Liver (tissue), 9 donors: ENCODE data around the gene ARHGAP29. TPM values are rescaled to one million over a fixed set of nuclear protein-coding genes. Genes with fewer than 3 reads are reported as not detected.

Experiments
- DNase-seq: peaks from one replicate; pipeline ENCODE4 v3.0.0-alpha.2; 2017; ENCODE audit warnings: low spot score
- H3K27ac ChIP-seq, 2 donors: one replicate each; pipeline ENCODE4 v1.7.0; 2013; ENCODE audit warnings: inconsistent platforms in 2 of 2, low read length in 2 of 2, control low read depth in 1 of 2, low read depth in 1 of 2, mild to moderate bottlenecking in 1 of 2
- H3K27me3 ChIP-seq, 4 donors: one replicate each; pipeline versions ENCODE4 v1.6.1 to v1.7.0; 2013; ENCODE audit warnings: low read length in 3 of 4, inconsistent platforms in 1 of 4, mild to moderate bottlenecking in 1 of 4, moderate library complexity in 1 of 4; ENCODE audit not compliant: control insufficient read depth in 4 of 4, insufficient read depth in 4 of 4
- H3K36me3 ChIP-seq, 4 donors: one replicate each; pipeline versions ENCODE4 v1.6.1 to v1.7.0; 2013; ENCODE audit warnings: low read length in 3 of 4, mild to moderate bottlenecking in 3 of 4, low read depth in 1 of 4, moderate library complexity in 1 of 4; ENCODE audit not compliant: control insufficient read depth in 4 of 4, insufficient read depth in 3 of 4
- H3K4me1 ChIP-seq, 4 donors: one replicate each; pipeline versions ENCODE4 v1.6.1 to v1.7.0; 2013; ENCODE audit warnings: low read length in 3 of 4, mild to moderate bottlenecking in 3 of 4, moderate library complexity in 1 of 4; ENCODE audit not compliant: control insufficient read depth in 4 of 4, insufficient read depth in 4 of 4
- H3K4me3 ChIP-seq, 3 donors: one replicate each; pipeline versions ENCODE4 v1.6.1 to v1.7.0; 2013; ENCODE audit warnings: low read length in 3 of 3, control low read depth in 1 of 3, low read depth in 1 of 3, mild to moderate bottlenecking in 1 of 3
- H3K9ac ChIP-seq, 2 donors: one replicate each; pipeline ENCODE4 v1.7.0; 2013; ENCODE audit warnings: low read length in 2 of 2, mild to moderate bottlenecking in 2 of 2, moderate library complexity in 2 of 2, control low read depth in 1 of 2, low read depth in 1 of 2
- H3K9me3 ChIP-seq, 4 donors: one replicate each; pipeline versions ENCODE4 v1.6.1 to v1.7.0; 2013; ENCODE audit warnings: low read length in 3 of 4; ENCODE audit not compliant: control insufficient read depth in 4 of 4
- ATF3 ChIP-seq: IDR thresholded peaks from 2 replicates; pipeline ENCODE4 v1.6.1; 2016; ENCODE audit warnings: antibody characterized with exemption
- CTCF ChIP-seq: fragments of 150-350 bp; IDR thresholded peaks from 2 replicates; pipeline ENCODE4 v1.5.1; 2017; ENCODE audit warnings: improper control_type of control experiment, low read depth, low read length; ENCODE audit not compliant: missing input control
- EGR1 ChIP-seq, 2 donors: IDR thresholded peaks; 2 replicates each; pipeline ENCODE4 v1.6.1; 2016 to 2018; ENCODE audit warnings: antibody characterized with exemption in 2 of 2, low read depth in 2 of 2
- FOXA1 ChIP-seq: IDR thresholded peaks from 2 replicates; pipeline ENCODE4 v1.6.1; 2016; ENCODE audit warnings: antibody characterized with exemption
- FOXA2 ChIP-seq: IDR thresholded peaks from 2 replicates; pipeline ENCODE4 v1.6.1; 2016; ENCODE audit warnings: antibody characterized with exemption
- GABPA ChIP-seq, 2 donors: IDR thresholded peaks in 1 of 2; conservative IDR thresholded peaks in 1 of 2; 2 replicates each; pipeline ENCODE4 v1.6.1; 2016; ENCODE audit warnings: antibody characterized with exemption in 2 of 2, mild to moderate bottlenecking in 1 of 2, moderate library complexity in 1 of 2
- HNF4A ChIP-seq, 2 donors: conservative IDR thresholded peaks; 2 replicates each; pipeline ENCODE4 v1.6.1; 2016; ENCODE audit warnings: antibody characterized with exemption in 2 of 2, mild to moderate bottlenecking in 2 of 2
- HNF4G ChIP-seq: IDR thresholded peaks from 2 replicates; pipeline ENCODE4 v1.6.1; 2016; ENCODE audit warnings: antibody characterized with exemption
- JUND ChIP-seq, 2 donors: IDR thresholded peaks; 2 replicates each; pipeline ENCODE4 v1.6.1; 2016; ENCODE audit warnings: antibody characterized with exemption in 2 of 2
- MAX ChIP-seq: IDR thresholded peaks from 2 replicates; pipeline ENCODE4 v1.6.1; 2016; ENCODE audit warnings: antibody characterized with exemption
- NR2F2 ChIP-seq: IDR thresholded peaks from 2 replicates; pipeline ENCODE4 v1.6.1; 2016; ENCODE audit warnings: antibody characterized with exemption
- RAD21 ChIP-seq, 2 donors: IDR thresholded peaks; 2 replicates each; pipeline ENCODE4 v1.6.1; 2016; ENCODE audit warnings: antibody characterized with exemption in 2 of 2, mild to moderate bottlenecking in 2 of 2
- REST ChIP-seq: IDR thresholded peaks from 2 replicates; pipeline ENCODE4 v1.6.1; 2016; ENCODE audit warnings: antibody characterized with exemption, mild to moderate bottlenecking
- RXRA ChIP-seq, 2 donors: IDR thresholded peaks; 2 replicates each; pipeline ENCODE4 v1.6.1; 2017 to 2018; ENCODE audit warnings: antibody characterized with exemption in 2 of 2, mild to moderate bottlenecking in 1 of 2
- SP1 ChIP-seq: IDR thresholded peaks from 2 replicates; pipeline ENCODE4 v1.6.1; 2018; ENCODE audit warnings: antibody characterized with exemption, mild to moderate bottlenecking
- TAF1 ChIP-seq: conservative IDR thresholded peaks from 2 replicates; pipeline ENCODE4 v1.6.1; 2016; ENCODE audit warnings: antibody characterized with exemption, mild to moderate bottlenecking
- YY1 ChIP-seq: IDR thresholded peaks from 2 replicates; pipeline ENCODE4 v1.6.1; 2016; ENCODE audit warnings: antibody characterized with exemption, mild to moderate bottlenecking
- ZBTB33 ChIP-seq: IDR thresholded peaks from 2 replicates; pipeline ENCODE4 v1.6.1; 2016; ENCODE audit warnings: antibody characterized with exemption
- WGBS: extraction: QIAGEN DNeasy Blood & Tissue Kit; methylation state at CpG from one replicate; pipeline ENCODE4 v1.1.7; 2013; 5-methylcytosine and 5-hydroxymethylcytosine counted together
- polyA plus RNA-seq, 2 donors: library from polyadenylated mRNA; stranded (reverse) in 1 of 2; unstranded in 1 of 2; fragments of 200-250 nt in 1 of 2; fragments of >200 nt in 1 of 2; fragmentation: Nextera tagmentation in 1 of 2; extraction: Ambion mirVana in 1 of 2; gene quantifications; one replicate each; pipeline versions ENCODE4 v1.2.1 to v1.2.3, GENCODE V29; 2013 to 2015
- total RNA-seq, 2 donors: library from RNA; depleted of rRNA; stranded (reverse); fragments of >200 nt; gene quantifications; one replicate each; pipeline ENCODE4 v1.2.3, GENCODE V29; 2014
- donor health status: healthy.
- donor health status: healthy.
- donor health status: healthy.
- donor health status: healthy.
- donor health status: healthy.

The ARHGAP29 gene
- total and polyA plus RNA-seq, 4 donors, result 8.3 to 27.7 (median 13.2) TPM

- Histone ChIP-seq H3K9me3 (no peaks in the 10 kb centered on the region), H3K4me3 (no peak overlapping the region), H3K27ac (no peak overlapping the region), H3K36me3 (no peaks in the 10 kb centered on the region), H3K9ac (no peak overlapping the region), H3K27me3 (no peaks in the 10 kb centered on the region), H3K4me1 (peaks cover 2 to 20% (median 13%) of the 10 kb centered on the region in 4 donors)
- TF ChIP-seq GABPA (IDR thresholded peaks at IDR 0.05 in 1 of 2, conservative IDR thresholded peaks at IDR 0.05 in 1 of 2) (no peak), RAD21 (IDR thresholded peaks at IDR 0.05) (no peak), HNF4A (conservative IDR thresholded peaks at IDR 0.05) (no peak), CTCF (no peak), MAX (no peak), YY1 (no peak), REST (no peak), JUND (IDR thresholded peaks at IDR 0.05) (no peak), HNF4G (no peak), SP1 (no peak), FOXA1 (no peak), NR2F2 (no peak), RXRA (IDR thresholded peaks at IDR 0.05) (no peak), TAF1 (no peak), ZBTB33 (no peak)
- no peak for DNase-seq
- WGBS, result 76% methylated on average over 3 of the region's 3 CpGs
These were observed 13.0 kb upstream of the ARHGAP29 start for GRCh38 chr1:94250341-94250740.

- H3K4me1 ChIP-seq, result peaks cover 2 to 18% (median 11%) of the 10 kb centered on the region in 4 donors
- no peak for DNase-seq
These were observed 11.7 kb upstream of the ARHGAP29 start for GRCh38 chr1:94248956-94249688.

More at GRCh38 chr1:94248956-94249688, 11.7 kb upstream of the ARHGAP29 start:
- Histone ChIP-seq H3K9me3 (no peaks in the 10 kb centered on the region), H3K27me3 (no peaks in the 10 kb centered on the region), H3K27ac (no peak overlapping the region), H3K4me3 (no peak overlapping the region), H3K36me3 (no peaks in the 10 kb centered on the region), H3K9ac (no peak overlapping the region)
- no peak for TF ChIP-seq FOXA1
- TF ChIP-seq TAF1, result no peak
- TF ChIP-seq GABPA (IDR thresholded peaks at IDR 0.05 in 1 of 2, conservative IDR thresholded peaks at IDR 0.05 in 1 of 2), result no peak
- no peak for TF ChIP-seq NR2F2
- no peak for TF ChIP-seq RXRA (IDR thresholded peaks at IDR 0.05)
- TF ChIP-seq HNF4G, result no peak
- no peak for TF ChIP-seq MAX
- TF ChIP-seq RAD21 (IDR thresholded peaks at IDR 0.05), result no peak
- TF ChIP-seq YY1, result no peak
- TF ChIP-seq ATF3, result no peak
- TF ChIP-seq CTCF, result no peak
- TF ChIP-seq EGR1 (IDR thresholded peaks at IDR 0.05; ENCODE audit: low read depth in 2 of 2), result no peak
- no peak for TF ChIP-seq SP1
- TF ChIP-seq JUND (IDR thresholded peaks at IDR 0.05), result no peak
- TF ChIP-seq FOXA2, result no peak
- WGBS, result 92% methylated on average over 11 of the region's 11 CpGs
